ENCODE results near the gene NTSR2.
A peak's percentile ranks its signal among the peaks of the same experiment; 100 is the strongest.

Gene NTSR2

GRCh38 chr2:11698009-11698922 lies 28.3 kb upstream of the NTSR2 start:
- no peak for DNase-seq

GRCh38 chr2:11697103-11697871 lies 27.3 kb upstream of the NTSR2 start:
- no peak for DNase-seq

GRCh38 chr2:11696736-11697102 lies 26.7 kb upstream of the NTSR2 start:
- no peak for DNase-seq

GRCh38 chr2:11695576-11695975 lies 25.6 kb upstream of the NTSR2 start:
- DNase-seq, result no peak

GRCh38 chr2:11692966-11693521 lies 23.0 kb upstream of the NTSR2 start:
- DNase-seq, result peak; percentile 64

- no peak for DNase-seq
Measured at GRCh38 chr2:11691076-11691660, 21.2 kb upstream of the NTSR2 start.

GRCh38 chr2:11688222-11689069 lies 18.5 kb upstream of the NTSR2 start:
- DNase-seq, result no peak

- no peak for DNase-seq
Measured at GRCh38 chr2:11687736-11688135, 17.7 kb upstream of the NTSR2 start.

GRCh38 chr2:11685906-11686470 lies 16.0 kb upstream of the NTSR2 start:
- DNase-seq, result no peak

- no peak for DNase-seq
Measured at GRCh38 chr2:11684894-11685460, 15.0 kb upstream of the NTSR2 start.

GRCh38 chr2:11683966-11684365 lies 14.0 kb upstream of the NTSR2 start:
- DNase-seq, result no peak

GRCh38 chr2:11683476-11683875 lies 13.5 kb upstream of the NTSR2 start:
- no peak for DNase-seq

GRCh38 chr2:11682590-11682915 lies 12.6 kb upstream of the NTSR2 start:
- DNase-seq, result no peak

GRCh38 chr2:11681722-11682589 lies 12.0 kb upstream of the NTSR2 start:
- no peak for DNase-seq

- DNase-seq, result no peak
Measured at GRCh38 chr2:11680901-11681721, 11.1 kb upstream of the NTSR2 start.

GRCh38 chr2:11680182-11680900 lies 10.3 kb upstream of the NTSR2 start:
- no peak for DNase-seq

- DNase-seq, result no peak
Measured at GRCh38 chr2:11679486-11680181, 9.6 kb upstream of the NTSR2 start.

GRCh38 chr2:11679016-11679415 lies 9.0 kb upstream of the NTSR2 start:
- DNase-seq, result no peak
